NCI-H82 (cell line): ENCODE data around the gene USP44.

ENCODE experiments used
- DNase-seq: peaks from one replicate; lab custom pipeline; 2025; lab: John Stamatoyannopoulos, UW

The USP44 gene

GRCh38 chr12:95548539-95549391, 2.5 kb downstream of the USP44 start:
- peak; percentile 66 for DNase-seq

DNA sequence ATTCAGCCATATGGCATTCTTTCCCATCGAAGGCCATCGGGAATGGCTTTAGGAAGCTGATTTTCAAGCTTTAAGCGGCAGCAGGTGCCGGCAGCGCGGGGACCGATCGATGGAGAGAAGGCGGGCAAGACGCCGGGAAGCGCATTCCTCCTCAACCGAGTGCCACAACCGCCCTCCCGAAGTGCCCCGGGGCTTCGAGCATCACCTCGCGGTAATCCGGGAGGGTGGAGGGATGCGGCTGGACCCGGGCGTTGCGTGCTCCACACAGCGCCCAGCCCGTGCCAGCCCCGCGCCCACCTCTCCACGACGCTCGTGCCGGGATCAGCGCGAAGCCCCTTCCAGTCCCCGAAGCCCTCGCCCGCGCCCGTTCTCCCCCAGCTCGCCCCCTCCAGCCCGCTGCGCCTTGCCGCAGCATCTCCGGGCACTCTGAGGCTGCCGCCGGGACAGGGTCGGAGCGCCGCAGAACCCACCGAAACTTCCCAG, 3.2 kb downstream of the USP44 start:
- peak; percentile 89 for DNase-seq

DNA sequence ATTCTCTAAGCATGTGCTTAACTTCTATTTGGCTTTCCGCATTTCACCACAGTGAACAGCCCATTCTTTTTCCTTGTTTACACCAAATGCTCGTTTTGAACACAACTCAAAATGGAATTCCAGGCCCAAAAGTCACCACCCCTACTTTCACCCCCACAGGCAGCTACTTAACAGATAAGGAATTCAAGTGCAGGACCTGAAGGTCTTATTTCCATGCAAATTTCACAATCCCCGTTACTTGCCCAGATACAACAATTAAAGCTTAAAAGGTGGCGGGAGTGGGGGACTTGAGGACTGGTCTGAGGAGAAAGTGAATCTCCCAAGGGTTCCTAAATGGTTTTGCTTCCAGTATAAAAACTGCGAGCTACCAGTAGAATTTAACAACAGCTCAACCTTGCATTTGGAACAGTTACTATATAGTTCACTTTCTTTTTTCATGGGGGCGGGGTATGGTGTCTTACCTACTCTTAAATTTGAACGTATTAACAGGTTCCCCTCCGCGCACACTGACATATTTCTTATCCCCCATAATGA, 3.7 kb downstream of the USP44 start:
- DNase-seq, result peak; percentile 78

GRCh38 chr12:95546491-95546813, 4.8 kb downstream of the USP44 start:
- peak; percentile 57 for DNase-seq

DNA sequence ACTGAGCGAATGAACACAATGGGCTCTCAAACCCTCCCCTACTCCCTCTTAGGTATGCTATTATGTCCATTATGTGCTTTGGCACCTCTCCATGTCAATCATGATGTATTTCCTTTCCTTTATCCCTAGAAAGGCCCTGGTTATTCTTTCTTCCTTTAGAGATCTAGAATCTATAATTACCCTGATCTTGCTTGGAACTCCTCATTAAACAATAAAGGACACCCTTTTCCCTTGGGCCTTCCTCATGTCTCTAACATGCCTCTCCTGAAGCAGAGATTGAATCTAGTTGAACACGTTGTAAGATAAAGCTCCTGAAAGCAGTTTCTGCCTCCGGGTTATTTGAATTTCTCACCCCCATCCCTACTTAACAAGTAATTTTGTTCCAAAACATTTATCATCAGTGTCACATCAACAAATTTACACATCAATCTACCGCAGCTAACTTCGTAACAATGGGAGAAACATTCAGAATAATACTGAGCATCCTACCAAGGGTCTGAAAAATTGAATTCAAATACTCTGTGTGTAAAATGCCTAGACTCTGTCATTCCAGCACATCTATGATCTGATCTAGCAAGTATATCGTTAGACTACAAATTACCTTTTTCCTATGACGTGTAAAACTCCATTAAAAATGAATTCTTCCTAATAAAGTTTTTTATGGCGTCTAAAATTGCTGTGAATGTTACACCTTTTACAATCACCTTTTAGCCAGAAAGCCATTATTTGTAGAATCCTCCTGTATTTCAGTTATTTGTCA, 5.4 kb downstream of the USP44 start:
- DNase-seq, result peak; percentile 16

DNA sequence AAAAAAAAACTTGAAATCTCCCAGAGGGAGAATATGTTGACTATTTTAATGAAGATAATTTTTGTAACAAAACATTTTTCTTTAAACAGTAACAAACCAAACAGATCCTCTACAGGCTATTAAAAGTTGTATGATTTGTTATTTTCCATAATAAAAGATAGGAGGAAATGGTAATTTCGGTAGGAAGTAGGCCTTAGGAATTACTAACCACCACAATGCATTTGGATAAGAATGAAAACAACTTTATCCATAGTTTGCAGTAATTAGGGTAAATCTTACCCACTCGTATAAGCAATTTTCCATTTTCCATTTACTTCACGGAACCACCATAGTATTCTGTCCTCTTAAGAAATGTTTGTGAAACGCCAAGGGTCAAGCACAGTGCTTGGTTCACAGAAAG, 6.0 kb downstream of the USP44 start:
- DNase-seq, result no peak

GRCh38 chr12:95544756-95545155, 6.5 kb downstream of the USP44 start:
- DNase-seq, result no peak

DNA sequence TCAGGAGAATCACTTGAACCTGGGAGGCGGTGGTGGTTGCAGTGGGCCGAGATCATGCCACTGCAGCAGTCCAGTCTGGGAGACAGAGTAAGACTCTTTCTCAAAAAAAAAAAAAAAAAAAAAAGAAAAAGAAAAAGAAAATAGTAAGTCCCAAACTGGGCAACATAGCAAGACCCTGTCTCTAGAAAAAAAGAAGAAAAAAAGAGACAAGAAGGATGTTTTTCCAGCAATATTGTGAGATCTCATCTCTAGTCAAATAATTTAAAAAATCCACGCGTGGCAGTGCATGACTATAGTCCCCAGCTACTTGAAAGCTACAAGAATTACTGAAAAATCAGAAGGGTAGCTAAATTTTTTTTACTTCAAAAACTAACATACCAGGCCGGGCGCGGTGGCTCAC, 8.0 kb downstream of the USP44 start:
- no peak for DNase-seq

DNA sequence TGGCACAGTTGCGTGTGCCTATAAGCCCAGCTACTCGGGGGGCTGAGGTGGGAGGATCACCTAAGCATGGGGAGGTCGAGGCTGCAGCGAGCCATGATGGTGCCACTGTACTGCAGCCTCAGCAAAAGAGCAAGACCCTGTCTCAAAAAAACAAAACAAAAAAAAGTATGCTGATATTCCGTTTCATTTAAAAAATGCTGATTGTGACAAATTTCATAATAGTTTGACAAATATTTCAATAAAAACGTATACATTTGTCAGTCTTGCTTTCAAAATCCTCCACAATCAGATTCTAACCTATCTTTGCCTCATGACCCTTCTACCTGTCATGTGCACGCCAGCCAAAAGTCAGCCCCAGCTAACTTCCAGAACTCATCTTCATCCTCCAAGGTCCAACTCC, 9.8 kb downstream of the USP44 start:
- no peak for DNase-seq

- DNase-seq, result peak; percentile 39
Measured at GRCh38 chr12:95538656-95539055, 12.6 kb downstream of the USP44 start.

GRCh38 chr12:95538006-95538405, 13.3 kb downstream of the USP44 start:
- DNase-seq, result peak; percentile 69

- no peak for DNase-seq
Measured at GRCh38 chr12:95533985-95534384, 17.3 kb downstream of the USP44 start.

- no peak for DNase-seq
Measured at GRCh38 chr12:95532851-95533250, 18.4 kb downstream of the USP44 start.

- DNase-seq, result no peak
Measured at GRCh38 chr12:95529693-95530225, 21.5 kb downstream of the USP44 start.

- DNase-seq, result no peak
Measured at GRCh38 chr12:95528431-95528830, 22.8 kb downstream of the USP44 start.

- no peak for DNase-seq
Measured at GRCh38 chr12:95522692-95523091, 28.6 kb downstream of the USP44 start.

GRCh38 chr12:95520816-95521215, 30.5 kb downstream of the USP44 start:
- DNase-seq, result no peak

GRCh38 chr12:95518944-95519343, 32.3 kb downstream of the USP44 start:
- DNase-seq, result no peak

- DNase-seq, result no peak
Measured at GRCh38 chr12:95517246-95517645, 34.0 kb downstream of the USP44 start.

GRCh38 chr12:95516757-95517156, 34.5 kb downstream of the USP44 start:
- DNase-seq, result no peak

- no peak for DNase-seq
Measured at GRCh38 chr12:95515197-95515596, 36.1 kb downstream of the USP44 start.

DNA sequence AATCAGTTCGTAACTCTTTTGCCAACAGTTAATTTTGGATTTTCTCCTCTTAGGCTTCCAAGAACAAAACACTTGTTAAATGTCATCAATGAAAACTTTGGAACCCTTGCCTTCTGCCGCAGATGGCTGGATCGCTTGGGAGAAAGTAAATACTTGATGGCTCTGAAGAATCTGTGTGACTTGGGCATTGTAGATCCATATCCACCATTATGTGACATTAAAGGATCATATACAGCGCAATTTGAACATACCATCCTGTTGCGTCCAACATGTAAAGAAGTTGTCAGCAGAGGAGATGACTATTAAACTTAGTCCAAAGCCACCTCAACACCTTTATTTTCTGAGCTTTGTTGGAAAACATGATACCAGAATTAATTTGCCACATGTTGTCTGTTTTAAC, 37.7 kb downstream of the USP44 start:
- DNase-seq, result no peak

DNA sequence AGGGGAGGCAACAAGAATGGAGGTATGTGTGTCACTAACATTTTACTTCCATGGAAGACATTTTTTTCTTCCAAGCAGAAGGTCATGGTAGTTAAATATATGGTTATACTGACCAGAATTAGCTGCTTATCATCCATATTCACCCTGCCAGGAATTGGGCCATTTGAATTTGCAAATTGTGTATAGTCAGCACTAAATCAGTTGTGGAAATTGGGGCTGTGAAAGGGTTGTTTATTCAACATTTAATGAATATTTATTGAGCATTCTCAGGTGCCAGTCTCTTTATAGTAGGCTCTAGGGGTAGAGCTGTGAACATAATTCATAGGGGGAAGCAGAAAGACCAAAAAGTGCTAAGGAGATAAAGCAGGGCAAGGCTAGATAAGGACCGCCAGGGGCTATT, 39.3 kb downstream of the USP44 start:
- no peak for DNase-seq
